HG02678 (cell line): ENCODE measurements around the gene TMEM151B.
"Not testable (repeated sequence)": the region's sequence is repeated elsewhere in the genome, so short reads cannot be mapped to it uniquely, and the experiment has no call there.

Source experiments
- ATAC-seq: cut with Tn5 transposase; IDR thresholded peaks from one replicate; pipeline ENCODE4 v1.9.1; 2021; ENCODE audit warnings: mild to moderate bottlenecking, moderate library complexity; ENCODE audit not compliant: unreplicated experiment

The TMEM151B gene

GRCh38 chr6:44269921-44270525 is at the start of gene TMEM151B:
Gene TMEM151B, plus strand, starts transcription at chr6:44270450. Its CDS starts 293 bp downstream, at chr6:44270743.
- no peak for ATAC-seq

GRCh38 chr6:44220913-44221290 is 49.3 kb upstream of the TMEM151B start:
- no peak for ATAC-seq

- peak; percentile 34 for ATAC-seq
Measured at GRCh38 chr6:44221291-44221960, 48.8 kb upstream of the TMEM151B start.

- no peak for ATAC-seq
Measured at GRCh38 chr6:44221961-44222335, 48.3 kb upstream of the TMEM151B start.

GRCh38 chr6:44222486-44223318 is 47.5 kb upstream of the TMEM151B start:
- ATAC-seq: peak; percentile 1

- peak; percentile 48 for ATAC-seq
Measured at GRCh38 chr6:44223319-44224028, 46.8 kb upstream of the TMEM151B start, which contains the start of gene SLC29A1. Gene SLC29A1, plus strand, starts transcription at chr6:44223595. Its CDS starts 3,719 bp downstream, at chr6:44227314.

GRCh38 chr6:44224029-44224964 is 46.0 kb upstream of the TMEM151B start:
- peak; percentile 11 for ATAC-seq

- ATAC-seq: no peak
Measured at GRCh38 chr6:44224965-44225305, 45.3 kb upstream of the TMEM151B start.

GRCh38 chr6:44225579-44226325 is 44.5 kb upstream of the TMEM151B start:
- no peak for ATAC-seq

- no peak for ATAC-seq
Measured at GRCh38 chr6:44226368-44227147, 43.7 kb upstream of the TMEM151B start.

GRCh38 chr6:44227148-44227793 is 43.0 kb upstream of the TMEM151B start:
- ATAC-seq: no peak

GRCh38 chr6:44228031-44228430 is 42.2 kb upstream of the TMEM151B start:
- no peak for ATAC-seq

GRCh38 chr6:44228433-44228832 is 41.8 kb upstream of the TMEM151B start:
- ATAC-seq: no peak

GRCh38 chr6:44228836-44229235 is 41.4 kb upstream of the TMEM151B start:
- no peak for ATAC-seq

GRCh38 chr6:44229376-44230033 is 40.7 kb upstream of the TMEM151B start:
- no peak for ATAC-seq

GRCh38 chr6:44230034-44230675 is 40.1 kb upstream of the TMEM151B start:
- ATAC-seq: no peak

- not testable (repeated sequence) for ATAC-seq
Measured at GRCh38 chr6:44231426-44231825, 38.8 kb upstream of the TMEM151B start.
